Activated gamma-delta T cell (primary cell): ENCODE results near the gene DNAH5.

Experiments used
- DNase-seq: peaks from one replicate; lab custom pipeline; 2025; lab: John Stamatoyannopoulos, UW

DNAH5 gene

GRCh38 chr5:13731121-13731628 lies 213.3 kb downstream of the DNAH5 start:
- DNase-seq: no peak

- DNase-seq: no peak
These were observed 235.6 kb downstream of the DNAH5 start for GRCh38 chr5:13708906-13709305.

- no peak for DNase-seq
These were observed 236.1 kb downstream of the DNAH5 start for GRCh38 chr5:13708432-13708831.

- no peak for DNase-seq
These were observed 240.1 kb downstream of the DNAH5 start for GRCh38 chr5:13704396-13704795.

GRCh38 chr5:13700626-13701025 lies 243.9 kb downstream of the DNAH5 start:
- no peak for DNase-seq

- DNase-seq: no peak
These were observed 245.6 kb downstream of the DNAH5 start for GRCh38 chr5:13698885-13699284.

- no peak for DNase-seq
These were observed 249.3 kb downstream of the DNAH5 start for GRCh38 chr5:13695076-13695712.

GRCh38 chr5:13692172-13692571 lies 252.3 kb downstream of the DNAH5 start:
- no peak for DNase-seq

GRCh38 chr5:13676531-13676930 lies 268.0 kb downstream of the DNAH5 start:
- no peak for DNase-seq

- DNase-seq: no peak
These were observed 270.1 kb downstream of the DNAH5 start for GRCh38 chr5:13674391-13674790.

- DNase-seq: no peak
These were observed 271.0 kb downstream of the DNAH5 start for GRCh38 chr5:13673511-13673910.

- DNase-seq: no peak
These were observed 280.1 kb downstream of the DNAH5 start for GRCh38 chr5:13664377-13664776.

- DNase-seq: no peak
These were observed 281.9 kb downstream of the DNAH5 start for GRCh38 chr5:13662626-13663025.

GRCh38 chr5:13661272-13661671 lies 283.2 kb downstream of the DNAH5 start:
- DNase-seq: no peak

GRCh38 chr5:13660072-13660471 lies 284.4 kb downstream of the DNAH5 start:
- DNase-seq: no peak

- no peak for DNase-seq
These were observed 285.1 kb downstream of the DNAH5 start for GRCh38 chr5:13659391-13659790.

GRCh38 chr5:13658761-13659160 lies 285.7 kb downstream of the DNAH5 start:
- no peak for DNase-seq

- no peak for DNase-seq
These were observed 286.3 kb downstream of the DNAH5 start for GRCh38 chr5:13658152-13658551.

- DNase-seq: no peak
These were observed 290.8 kb downstream of the DNAH5 start for GRCh38 chr5:13653709-13654108.

- no peak for DNase-seq
These were observed 294.8 kb downstream of the DNAH5 start for GRCh38 chr5:13649656-13650055.

GRCh38 chr5:13648822-13649221 lies 295.7 kb downstream of the DNAH5 start:
- no peak for DNase-seq

- DNase-seq: no peak
These were observed 300.8 kb downstream of the DNAH5 start for GRCh38 chr5:13643734-13644133.

GRCh38 chr5:13643196-13643595 lies 301.3 kb downstream of the DNAH5 start:
- DNase-seq: no peak
